GM21529 (cell line): ENCODE data around the gene SYP.

Experiments
- ATAC-seq: cut with Tn5 transposase; IDR thresholded peaks from one replicate; pipeline ENCODE4 v1.9.1; 2021; ENCODE audit not compliant: unreplicated experiment

The SYP gene

GRCh38 chrX:49199906-49200771 lies at the start of gene SYP:
TSS of gene SYP (minus strand) at chrX:49200193. CDS start at chrX:49200186, 7 bp downstream.
- peak; percentile 95 for ATAC-seq

GRCh38 chrX:49249616-49250015 lies 49.6 kb upstream of the SYP start:
- no peak for ATAC-seq

- ATAC-seq = no peak
Measured at GRCh38 chrX:49249071-49249470, 49.1 kb upstream of the SYP start.

GRCh38 chrX:49247916-49248811 lies 48.2 kb upstream of the SYP start:
- no peak for ATAC-seq

GRCh38 chrX:49247346-49247745 lies 47.4 kb upstream of the SYP start:
- ATAC-seq = no peak

GRCh38 chrX:49246541-49246940 lies 46.5 kb upstream of the SYP start:
- no peak for ATAC-seq

GRCh38 chrX:49244207-49244606 lies 44.2 kb upstream of the SYP start:
- no peak for ATAC-seq

- no peak for ATAC-seq
Measured at GRCh38 chrX:49243166-49243565, 43.2 kb upstream of the SYP start.

GRCh38 chrX:49242545-49243066 lies 42.6 kb upstream of the SYP start:
- no peak for ATAC-seq

- ATAC-seq = no peak
Measured at GRCh38 chrX:49238735-49239134, 38.7 kb upstream of the SYP start.

- ATAC-seq = no peak
Measured at GRCh38 chrX:49237060-49237459, 37.1 kb upstream of the SYP start.

- no peak for ATAC-seq
Measured at GRCh38 chrX:49233887-49234555, 34.0 kb upstream of the SYP start.

GRCh38 chrX:49233176-49233575 lies 33.2 kb upstream of the SYP start, which contains the start of gene CACNA1F:
TSS of gene CACNA1F (minus strand) at chrX:49233340. CDS start at chrX:49233309, 31 bp downstream.
- no peak for ATAC-seq

GRCh38 chrX:49232525-49232924 lies 32.5 kb upstream of the SYP start:
- ATAC-seq = no peak

- ATAC-seq = no peak
Measured at GRCh38 chrX:49231333-49232000, 31.5 kb upstream of the SYP start.

GRCh38 chrX:49230500-49231232 lies 30.7 kb upstream of the SYP start:
- ATAC-seq = peak; percentile 50

- no peak for ATAC-seq
Measured at GRCh38 chrX:49228185-49228584, 28.2 kb upstream of the SYP start.

GRCh38 chrX:49227726-49228125 lies 27.7 kb upstream of the SYP start:
- ATAC-seq = no peak

- ATAC-seq = no peak
Measured at GRCh38 chrX:49226946-49227345, 27.0 kb upstream of the SYP start.

GRCh38 chrX:49225858-49226257 lies 25.9 kb upstream of the SYP start:
- ATAC-seq = no peak
